Gastrocnemius medialis (tissue), 4 donors: ENCODE data around the gene LSP1. TPM values are rescaled to one million over a fixed set of nuclear protein-coding genes. Genes with fewer than 3 reads are reported as not detected.
A peak's percentile ranks its signal among the peaks of the same experiment; 100 is the strongest.

Source experiments
- ATAC-seq, 2 donors: fragments of 150-250 bp; one replicate each; pipeline ENCODE4 v1.9.1; 2016
- DNase-seq, 2 donors: peaks; one replicate each; pipeline ENCODE4 v3.0.0-alpha.2; 2019
- H3K27ac ChIP-seq, 4 donors: fragments of 200-600 bp; sonication (generic); 1 replicate in 1 of 4; 2 replicates in 3 of 4; pipeline ENCODE4 v1.5.1; 2016 to 2018; ENCODE audit warnings: mild to moderate bottlenecking in 2 of 4, moderate library complexity in 1 of 4
- H3K27me3 ChIP-seq, 3 donors: fragments of 200-600 bp; sonication (generic) in 2 of 3; 1 replicate in 1 of 3; 2 replicates in 2 of 3; pipeline versions ENCODE4 v1.5.1 to v1.6.0; 2016 to 2019; ENCODE audit warnings: mild to moderate bottlenecking in 1 of 3, moderate library complexity in 1 of 3
- H3K36me3 ChIP-seq, 2 donors: fragments of 200-600 bp; sonication (generic) in 1 of 2; one replicate each; pipeline ENCODE4 v1.5.1; 2017 to 2018
- H3K4me1 ChIP-seq, 2 donors: fragments of 200-600 bp; sonication (generic) in 1 of 2; one replicate each; pipeline ENCODE4 v1.5.1; 2016 to 2017; ENCODE audit warnings: mild to moderate bottlenecking in 2 of 2
- H3K4me3 ChIP-seq, 4 donors: fragments of 200-600 bp; sonication (generic) in 3 of 4; 1 replicate in 1 of 4; 2 replicates in 3 of 4; pipeline ENCODE4 v1.5.1; 2016 to 2019; ENCODE audit warnings: mild to moderate bottlenecking in 2 of 4
- H3K9me3 ChIP-seq, 3 donors: fragments of 200-600 bp; sonication (generic) in 2 of 3; 1 replicate in 1 of 3; 2 replicates in 2 of 3; pipeline ENCODE4 v1.5.1; 2016 to 2019
- POLR2A ChIP-seq, 2 donors: fragments of 450-650 bp; IDR thresholded peaks; one replicate each; pipeline ENCODE4 v1.6.1; 2017; ENCODE audit warnings: antibody characterized with exemption in 2 of 2, mild to moderate bottlenecking in 2 of 2, moderate library complexity in 2 of 2
- in situ Hi-C, 4 donors: fragments of 200-750 bp; cut with MboI; loops; one replicate each; pipeline versions ENCODE4 v1.15.0 to v1.8.0; 2017; ENCODE audit warnings: low sequenced_read_pairs in 4 of 4
- intact Hi-C: fragments of 100-400 bp; cut with DNase I; formaldehyde crosslinking; loops from one replicate; pipeline ENCODE4 v1.15.1; 2023; ENCODE audit warnings: low total_unique reads
- total RNA-seq, 4 donors: library from RNA; depleted of rRNA; stranded (reverse); fragments of >200 nt; gene quantifications; one replicate each; pipeline versions ENCODE4 v1.1.0 to v1.2.3, GENCODE V29; 2016
- TF ChIP-seq, protein P1 (sequence below), 5 experiments: fragments of 450-650 bp in 3 of 5; fragments of 200-600 bp in 2 of 5; sonication (generic) in 2 of 5; IDR thresholded peaks in 4 of 5; conservative IDR thresholded peaks in 1 of 5; 1 replicate in 4 of 5; 2 replicates in 1 of 5; pipeline ENCODE4 v1.5.1; 2016 to 2019; ENCODE audit warnings: antibody characterized with exemption in 5 of 5, mild to moderate bottlenecking in 3 of 5, moderate library complexity in 3 of 5

The LSP1 gene
- total RNA-seq, 4 donors from 2014 or later: 3.0 to 13.5 (median 5.5) TPM

DNA sequence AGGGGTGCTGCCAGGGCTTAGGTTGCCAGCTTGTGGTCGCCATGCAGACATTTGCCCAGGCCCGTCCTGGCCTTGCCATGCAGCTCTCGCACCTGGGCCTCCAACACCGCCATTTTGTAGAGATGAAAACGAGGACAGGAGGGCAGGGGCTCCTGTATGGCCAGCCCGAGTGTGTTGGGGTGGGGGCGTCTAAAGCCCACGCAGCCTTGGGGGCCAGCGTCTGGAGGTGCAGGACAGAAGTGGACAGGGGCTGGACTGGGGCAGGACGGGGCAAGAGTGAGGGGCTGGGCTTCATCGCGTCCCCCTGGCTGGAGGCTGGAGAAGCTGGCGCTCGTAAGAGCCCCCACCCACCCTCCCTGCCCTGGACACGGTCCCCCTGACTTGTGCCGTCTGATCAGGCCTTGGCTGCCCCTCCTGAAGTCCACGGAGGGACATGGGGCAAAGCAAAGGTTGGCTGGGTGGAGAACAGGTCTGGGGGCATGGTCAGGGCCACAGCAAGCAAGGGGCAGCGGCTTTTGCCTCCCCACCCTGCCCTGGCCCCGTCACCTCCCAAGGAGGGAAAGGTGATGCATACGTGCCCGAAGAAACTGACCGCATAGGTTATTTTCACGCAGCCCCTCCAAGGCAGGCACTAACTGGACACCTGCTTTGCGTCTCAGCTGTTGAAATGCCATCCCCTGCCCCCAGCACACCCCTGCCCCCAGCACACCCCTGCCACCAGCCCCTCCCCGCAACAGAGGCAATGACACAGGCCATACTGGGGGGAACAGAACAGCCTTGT, 67.4 kb downstream of the LSP1 start:
- DNase-seq (no peak), ATAC-seq (peak; percentile 10 to 12)
- no peak for TF ChIP-seq POLR2A (IDR thresholded peaks at IDR 0.05)
- TF ChIP-seq, protein P1, sequence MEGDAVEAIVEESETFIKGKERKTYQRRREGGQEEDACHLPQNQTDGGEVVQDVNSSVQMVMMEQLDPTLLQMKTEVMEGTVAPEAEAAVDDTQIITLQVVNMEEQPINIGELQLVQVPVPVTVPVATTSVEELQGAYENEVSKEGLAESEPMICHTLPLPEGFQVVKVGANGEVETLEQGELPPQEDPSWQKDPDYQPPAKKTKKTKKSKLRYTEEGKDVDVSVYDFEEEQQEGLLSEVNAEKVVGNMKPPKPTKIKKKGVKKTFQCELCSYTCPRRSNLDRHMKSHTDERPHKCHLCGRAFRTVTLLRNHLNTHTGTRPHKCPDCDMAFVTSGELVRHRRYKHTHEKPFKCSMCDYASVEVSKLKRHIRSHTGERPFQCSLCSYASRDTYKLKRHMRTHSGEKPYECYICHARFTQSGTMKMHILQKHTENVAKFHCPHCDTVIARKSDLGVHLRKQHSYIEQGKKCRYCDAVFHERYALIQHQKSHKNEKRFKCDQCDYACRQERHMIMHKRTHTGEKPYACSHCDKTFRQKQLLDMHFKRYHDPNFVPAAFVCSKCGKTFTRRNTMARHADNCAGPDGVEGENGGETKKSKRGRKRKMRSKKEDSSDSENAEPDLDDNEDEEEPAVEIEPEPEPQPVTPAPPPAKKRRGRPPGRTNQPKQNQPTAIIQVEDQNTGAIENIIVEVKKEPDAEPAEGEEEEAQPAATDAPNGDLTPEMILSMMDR (IDR thresholded peaks at IDR 0.05 in 4 of 5, conservative IDR thresholded peaks at IDR 0.05 in 1 of 5): no peak
- H3K27ac ChIP-seq: peak overlapping the region; percentile 88 to 99 (median 93)
- peaks cover 58 to 79% of the 10 kb centered on the region in 2 donors for H3K4me1 ChIP-seq
- H3K36me3 ChIP-seq: no peaks in the 10 kb centered on the region
- in situ Hi-C loops (no loop called here), intact Hi-C loops (no loop called here)
- no peaks in the 10 kb centered on the region for H3K27me3 ChIP-seq
- no peaks in the 10 kb centered on the region for H3K9me3 ChIP-seq
- H3K4me3 ChIP-seq: peak overlapping the region in 3 of 4 donors; percentile 42 to 56 (median 53)

DNA sequence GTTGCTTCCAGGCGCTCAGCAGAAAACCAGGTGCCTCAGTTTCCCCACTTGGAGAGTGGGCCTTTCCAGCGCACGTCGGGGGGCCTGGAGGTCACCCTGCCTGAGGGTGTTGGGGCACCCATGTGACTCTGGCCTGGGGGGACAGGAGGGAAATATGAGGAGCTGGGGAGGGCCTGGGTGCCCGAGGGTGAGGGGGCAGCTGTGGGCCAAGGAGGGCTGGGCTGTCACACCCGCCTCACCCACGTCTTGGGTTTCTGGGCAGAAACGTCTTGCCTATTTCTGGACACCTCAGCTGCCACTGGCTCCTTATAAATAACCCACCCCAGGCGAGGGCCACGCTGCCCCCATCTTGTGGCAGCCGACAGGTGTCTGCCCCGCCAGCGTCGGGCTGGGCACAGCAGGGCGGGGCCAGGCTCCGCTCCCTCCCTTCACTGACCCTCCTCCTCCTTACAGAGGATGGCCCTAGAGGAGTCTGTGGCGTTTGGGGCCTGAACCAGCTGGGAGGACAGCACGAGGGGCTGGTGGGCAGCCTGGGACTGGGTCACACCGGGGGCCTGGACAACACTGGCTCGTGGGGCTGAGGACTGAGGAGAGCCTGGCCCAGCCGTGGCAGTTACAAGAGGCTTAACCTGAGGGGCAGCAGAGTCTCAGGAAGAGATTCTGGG, 68.2 kb downstream of the LSP1 start:
- Histone ChIP-seq H3K27me3 (no peaks in the 10 kb centered on the region), H3K27ac (peak overlapping the region; percentile 88 to 99 (median 93)), H3K9me3 (no peaks in the 10 kb centered on the region), H3K4me3 (peak overlapping the region in 3 of 4 donors; percentile 5 to 56 (median 53)), H3K36me3 (no peaks in the 10 kb centered on the region), H3K4me1 (peaks cover 58 to 79% of the 10 kb centered on the region in 2 donors)
- intact Hi-C loops (no loop called here), in situ Hi-C loops (no loop called here)
- peak; percentile 30 to 41 for ATAC-seq
- peak; percentile 70 to 91 for DNase-seq
- TF ChIP-seq, protein P1 (IDR thresholded peaks at IDR 0.05 in 4 of 5, conservative IDR thresholded peaks at IDR 0.05 in 1 of 5): no peak
- peak; percentile 47 to 66 for TF ChIP-seq POLR2A (IDR thresholded peaks at IDR 0.05)

DNA sequence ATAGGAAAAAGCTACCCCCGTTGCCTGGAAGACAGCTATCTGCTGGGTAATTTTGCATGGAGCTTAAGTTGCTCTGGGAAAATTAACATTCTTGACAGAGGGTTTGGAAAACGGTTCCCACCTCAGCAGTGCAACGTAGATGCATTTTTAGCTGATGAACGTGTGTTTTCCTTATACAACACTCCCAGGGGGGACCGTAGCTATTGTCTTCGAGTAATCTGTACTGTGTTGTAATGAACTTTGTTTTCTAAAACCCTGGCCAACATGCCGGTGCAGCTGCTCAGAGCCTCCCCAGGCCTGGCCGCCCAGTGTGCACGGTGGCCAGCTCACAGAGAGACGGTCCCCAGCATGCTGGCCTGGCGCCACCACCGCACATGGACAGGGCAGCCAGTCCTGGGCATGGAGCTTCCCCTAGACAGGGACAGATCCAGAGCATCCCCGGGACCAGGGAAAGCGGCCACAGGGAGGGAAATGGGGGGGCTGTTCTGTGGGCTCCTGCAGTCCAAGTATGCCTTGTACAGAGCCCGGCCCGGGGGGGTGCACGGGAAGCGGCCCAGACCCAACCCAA, 68.8 kb downstream of the LSP1 start:
- in situ Hi-C loops (no loop called here), intact Hi-C loops (no loop called here)
- DNase-seq (peak; percentile 42 to 79), ATAC-seq (peak; percentile 1 to 14)
- Histone ChIP-seq H3K4me1 (peaks cover 53 to 74% of the 10 kb centered on the region in 2 donors), H3K27ac (peak overlapping the region; percentile 88 to 99 (median 93)), H3K9me3 (no peaks in the 10 kb centered on the region), H3K4me3 (peak overlapping the region in 3 of 4 donors; percentile 24 to 56 (median 37)), H3K27me3 (no peaks in the 10 kb centered on the region), H3K36me3 (no peaks in the 10 kb centered on the region)
- TF ChIP-seq, protein P1 (IDR thresholded peaks at IDR 0.05 in 4 of 5, conservative IDR thresholded peaks at IDR 0.05 in 1 of 5): no peak

DNA sequence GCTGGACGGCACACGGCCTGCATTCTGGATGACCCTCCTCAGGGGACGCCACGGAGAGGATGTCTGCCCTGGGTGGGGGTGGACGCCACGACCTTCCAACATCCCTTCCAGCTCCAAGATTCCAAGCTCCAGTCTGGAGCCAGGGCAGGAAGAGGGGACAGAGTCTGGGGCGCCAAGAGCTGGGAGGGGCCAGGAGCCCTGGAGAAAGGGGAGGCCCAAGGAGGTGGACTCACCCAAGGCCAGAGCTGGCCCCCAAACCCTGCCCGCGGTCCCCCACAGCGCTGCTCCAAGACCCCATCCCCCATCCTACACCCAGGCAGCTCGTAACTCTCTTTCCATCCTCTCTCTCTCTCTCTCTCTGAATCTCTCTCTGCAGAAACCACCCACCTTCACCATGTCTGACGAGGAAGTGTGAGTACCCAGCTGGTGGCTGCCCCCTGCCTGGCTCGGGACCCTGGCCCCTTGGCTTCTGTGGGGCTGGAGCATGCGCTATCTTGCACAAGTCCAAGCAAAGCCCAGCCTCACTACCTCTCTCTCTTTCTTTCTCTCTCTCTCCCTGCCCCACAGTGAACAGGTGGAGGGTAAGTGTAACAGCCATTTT, 69.7 kb downstream of the LSP1 start:
- intact Hi-C loops: no loop called here
- no peak for ATAC-seq

More for the DNA sequence above, 69.7 kb downstream of the LSP1 start:
- peaks cover 44 to 72% of the 10 kb centered on the region in 2 donors for H3K4me1 ChIP-seq
- H3K4me3 ChIP-seq: peak overlapping the region in 2 of 4 donors; percentile 24 to 37
- DNase-seq: no peak
- in situ Hi-C loops: no loop called here
- no peaks in the 10 kb centered on the region for H3K27me3 ChIP-seq
- no peaks in the 10 kb centered on the region for H3K9me3 ChIP-seq
- no peak for TF ChIP-seq POLR2A (IDR thresholded peaks at IDR 0.05)
- TF ChIP-seq, protein P1 (IDR thresholded peaks at IDR 0.05 in 4 of 5, conservative IDR thresholded peaks at IDR 0.05 in 1 of 5): no peak
- no peaks in the 10 kb centered on the region for H3K36me3 ChIP-seq
- peak overlapping the region; percentile 88 to 99 (median 93) for H3K27ac ChIP-seq
